GM10248 (cell line): ENCODE results near the gene DOLPP1.
A peak's percentile ranks its signal among the peaks of the same experiment; 100 is the strongest.
"Not testable (repeated sequence)": the region's sequence is repeated elsewhere in the genome, so short reads cannot be mapped to it uniquely, and the experiment has no call there.

ENCODE experiments used
- CTCF ChIA-PET: fragments of 300-600 bp; sonication (Branson Sonifier 250); formaldehyde crosslinking; extraction: SDS; loops from one replicate; lab custom pipeline; 2021; ENCODE audit warnings: antibody characterized with exemption; lab: Yijun Ruan, JAX
- POLR2A ChIA-PET: fragments of 350-650 bp; sonication (Branson Sonifier 250); formaldehyde crosslinking; extraction: SDS; loops from one replicate; lab custom pipeline; 2020; ENCODE audit warnings: antibody characterized with exemption; lab: Yijun Ruan, JAX
- DNase-seq: peaks from one replicate; pipeline ENCODE4 v3.0.0; 2012; ENCODE audit errors: extremely low spot score
- CTCF ChIP-seq: IDR thresholded peaks from 2 replicates; pipeline ENCODE4 v1.5.1; 2012; ENCODE audit warnings: mild to moderate bottlenecking, low read depth; ENCODE audit errors: extremely low read depth, missing control alignments, control extremely low read depth

DOLPP1 gene

GRCh38 chr9:129109537-129109903, 28.6 kb downstream of the DOLPP1 start:
- TF ChIP-seq CTCF, result no peak
- POLR2A ChIA-PET, result no interaction called here
- no peak for DNase-seq
- CTCF ChIA-PET, result interaction anchor here (0.6 kb wide), 1 partner anchor 22 kb away, joined by 3 read pairs; no protein-coding TSS in a partner anchor

GRCh38 chr9:129109952-129110739, 29.2 kb downstream of the DOLPP1 start:
- no peak for TF ChIP-seq CTCF
- ChIA-PET CTCF (interaction anchor here (0.6 to 5.2 kb wide), 2 partner anchors 21 to 33 kb away, joined by 3 to 25 read pairs; no protein-coding TSS in a partner anchor), POLR2A (interaction anchor here (1.7 kb wide), 1 partner anchor 33 kb away, joined by 5 read pairs; no protein-coding TSS in a partner anchor)
- DNase-seq, result no peak

GRCh38 chr9:129110740-129111527, 30.0 kb downstream of the DOLPP1 start, which contains the start of the genes CRAT and PTPA:
TSS of gene CRAT (minus strand) at chr9:129110793. CDS start at chr9:129110509, 284 bp downstream.
TSS of gene PTPA (plus strand) at chr9:129111415. CDS start at chr9:129111601, 186 bp downstream.
- peak; percentile 100 for DNase-seq
- TF ChIP-seq CTCF, result no peak
- ChIA-PET CTCF (interaction anchor here (1.4 to 5.8 kb wide), 3 partner anchors 20 to 500 kb away, joined by 3 to 38 read pairs (median 25); no protein-coding TSS in a partner anchor), POLR2A (interaction anchor here (0.7 to 1.7 kb wide), 2 partner anchors 32 to 185 kb away, joined by 4 to 5 read pairs; no protein-coding TSS in a partner anchor)

GRCh38 chr9:129111528-129112151, 30.7 kb downstream of the DOLPP1 start:
- peak; percentile 52 for DNase-seq
- ChIA-PET POLR2A (interaction anchor here (0.5 to 1.7 kb wide), 3 partner anchors 31 to 409 kb away, joined by 4 to 5 read pairs (median 5); no protein-coding TSS in a partner anchor), CTCF (interaction anchor here (1.4 to 5.8 kb wide), 5 partner anchors 11 to 499 kb away, joined by 3 to 38 read pairs (median 6); no protein-coding TSS in a partner anchor)
- no peak for TF ChIP-seq CTCF

- POLR2A ChIA-PET, DNase-seq: not testable (repeated sequence)
- CTCF ChIA-PET, result interaction anchor here (1.4 to 5.8 kb wide), 7 partner anchors 10 to 511 kb away, joined by 3 to 38 read pairs (median 6); no protein-coding TSS in a partner anchor
Measured at GRCh38 chr9:129112526-129112925, 31.6 kb downstream of the DOLPP1 start.

GRCh38 chr9:129113645-129114304, 32.9 kb downstream of the DOLPP1 start:
- ChIA-PET POLR2A (no interaction called here), CTCF (interaction anchor here (1.5 to 5.8 kb wide), 6 partner anchors 9 to 510 kb away, joined by 5 to 38 read pairs (median 10); no protein-coding TSS in a partner anchor)
- no peak for DNase-seq

More at GRCh38 chr9:129113645-129114304, 32.9 kb downstream of the DOLPP1 start:
- TF ChIP-seq CTCF, result no peak
